T-helper 9 cell (primary cell): ENCODE data around the gene SLC9A3.
"Not testable (repeated sequence)": the region's sequence is repeated elsewhere in the genome, so short reads cannot be mapped to it uniquely, and the experiment has no call there.

ENCODE experiments used
- DNase-seq: peaks from one replicate; pipeline ENCODE4 v3.0.0-alpha.2; 2020

Gene SLC9A3

GRCh38 chr5:524973-525761, 918 bp upstream of the SLC9A3 start:
- no peak for DNase-seq

GRCh38 chr5:523441-524222, 617 bp downstream of the SLC9A3 start:
- DNase-seq: no peak

GRCh38 chr5:522899-523440, 1.3 kb downstream of the SLC9A3 start:
- DNase-seq: no peak

GRCh38 chr5:522116-522515, 2.1 kb downstream of the SLC9A3 start:
- no peak for DNase-seq

- no peak for DNase-seq
These were observed 2.6 kb downstream of the SLC9A3 start for GRCh38 chr5:521680-522079.

GRCh38 chr5:520850-521226, 3.4 kb downstream of the SLC9A3 start:
- no peak for DNase-seq

- DNase-seq: no peak
These were observed 3.9 kb downstream of the SLC9A3 start for GRCh38 chr5:520196-520849.

- no peak for DNase-seq
These were observed 5.5 kb downstream of the SLC9A3 start for GRCh38 chr5:518721-519120.

GRCh38 chr5:517535-518100, 6.6 kb downstream of the SLC9A3 start:
- DNase-seq: no peak

- no peak for DNase-seq
These were observed 7.3 kb downstream of the SLC9A3 start for GRCh38 chr5:516980-517379.

- no peak for DNase-seq
These were observed 7.8 kb downstream of the SLC9A3 start for GRCh38 chr5:516338-516925.

GRCh38 chr5:515273-515836, 8.9 kb downstream of the SLC9A3 start:
- no peak for DNase-seq

- DNase-seq: no peak
These were observed 9.6 kb downstream of the SLC9A3 start for GRCh38 chr5:514673-515072.

- DNase-seq: no peak
These were observed 10.2 kb downstream of the SLC9A3 start for GRCh38 chr5:514101-514485.

GRCh38 chr5:513216-514100, 10.8 kb downstream of the SLC9A3 start:
- no peak for DNase-seq

GRCh38 chr5:511476-511875, 12.8 kb downstream of the SLC9A3 start:
- DNase-seq: no peak

GRCh38 chr5:510521-510920, 13.7 kb downstream of the SLC9A3 start:
- no peak for DNase-seq

GRCh38 chr5:509611-510185, 14.6 kb downstream of the SLC9A3 start:
- DNase-seq: no peak

- DNase-seq: not testable (repeated sequence)
These were observed 16.2 kb downstream of the SLC9A3 start for GRCh38 chr5:507986-508575.

- DNase-seq: no peak
These were observed 18.2 kb downstream of the SLC9A3 start for GRCh38 chr5:505951-506525.
